ENCODE data around the gene CLSTN1. TPM values are rescaled to one million over a fixed set of nuclear protein-coding genes. Genes with fewer than 3 reads are reported as not detected.

The CLSTN1 gene
- total and polyA plus RNA-seq, 4 donors: 3.1 to 13.4 (median 8.8) TPM

- H3K9ac ChIP-seq (ENCODE audit: low read depth in 1 of 2, low read length in 2 of 2): no peak overlapping the region
- no peak for DNase-seq (ENCODE audit: low spot score)
- no peaks in the 10 kb centered on the region for H3K36me3 ChIP-seq (ENCODE audit: control insufficient read depth in 4 of 4, insufficient read depth in 3 of 4, low read depth in 1 of 4, low read length in 3 of 4)
- no peaks in the 10 kb centered on the region for H3K27me3 ChIP-seq (ENCODE audit: control insufficient read depth in 4 of 4, insufficient read depth in 4 of 4, low read length in 3 of 4)
- WGBS: 81% methylated on average over 8 of the region's 8 CpGs
- no peaks in the 10 kb centered on the region for H3K4me1 ChIP-seq (ENCODE audit: control insufficient read depth in 4 of 4, insufficient read depth in 4 of 4, low read length in 3 of 4)
- no peaks in the 10 kb centered on the region for H3K9me3 ChIP-seq (ENCODE audit: control insufficient read depth in 4 of 4, low read length in 3 of 4)
- TF ChIP-seq TAF1 (conservative IDR thresholded peaks at IDR 0.05) (no peak), YY1 (IDR thresholded peaks at IDR 0.05) (no peak), JUND (IDR thresholded peaks at IDR 0.05) (no peak), FOXA1 (IDR thresholded peaks at IDR 0.05) (no peak), EGR1 (IDR thresholded peaks at IDR 0.05; ENCODE audit: low read depth in 2 of 2) (no peak), HNF4A (conservative IDR thresholded peaks at IDR 0.05) (no peak), FOXA2 (IDR thresholded peaks at IDR 0.05) (no peak), RXRA (IDR thresholded peaks at IDR 0.05) (no peak), MAX (IDR thresholded peaks at IDR 0.05) (no peak), NR2F2 (IDR thresholded peaks at IDR 0.05) (no peak), HNF4G (IDR thresholded peaks at IDR 0.05) (no peak), RAD21 (IDR thresholded peaks at IDR 0.05) (no peak), SP1 (IDR thresholded peaks at IDR 0.05) (no peak)
- TF ChIP-seq, protein P1, sequence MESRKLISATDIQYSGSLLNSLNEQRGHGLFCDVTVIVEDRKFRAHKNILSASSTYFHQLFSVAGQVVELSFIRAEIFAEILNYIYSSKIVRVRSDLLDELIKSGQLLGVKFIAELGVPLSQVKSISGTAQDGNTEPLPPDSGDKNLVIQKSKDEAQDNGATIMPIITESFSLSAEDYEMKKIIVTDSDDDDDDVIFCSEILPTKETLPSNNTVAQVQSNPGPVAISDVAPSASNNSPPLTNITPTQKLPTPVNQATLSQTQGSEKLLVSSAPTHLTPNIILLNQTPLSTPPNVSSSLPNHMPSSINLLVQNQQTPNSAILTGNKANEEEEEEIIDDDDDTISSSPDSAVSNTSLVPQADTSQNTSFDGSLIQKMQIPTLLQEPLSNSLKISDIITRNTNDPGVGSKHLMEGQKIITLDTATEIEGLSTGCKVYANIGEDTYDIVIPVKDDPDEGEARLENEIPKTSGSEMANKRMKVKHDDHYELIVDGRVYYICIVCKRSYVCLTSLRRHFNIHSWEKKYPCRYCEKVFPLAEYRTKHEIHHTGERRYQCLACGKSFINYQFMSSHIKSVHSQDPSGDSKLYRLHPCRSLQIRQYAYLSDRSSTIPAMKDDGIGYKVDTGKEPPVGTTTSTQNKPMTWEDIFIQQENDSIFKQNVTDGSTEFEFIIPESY (IDR thresholded peaks at IDR 0.05): no peak
- TF ChIP-seq, protein P2, sequence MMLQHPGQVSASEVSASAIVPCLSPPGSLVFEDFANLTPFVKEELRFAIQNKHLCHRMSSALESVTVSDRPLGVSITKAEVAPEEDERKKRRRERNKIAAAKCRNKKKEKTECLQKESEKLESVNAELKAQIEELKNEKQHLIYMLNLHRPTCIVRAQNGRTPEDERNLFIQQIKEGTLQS (IDR thresholded peaks at IDR 0.05): no peak
- no peak overlapping the region for H3K4me3 ChIP-seq (ENCODE audit: low read depth in 1 of 3, low read length in 3 of 3)
- H3K27ac ChIP-seq (ENCODE audit: low read depth in 1 of 2, low read length in 2 of 2): no peak overlapping the region
Measured at GRCh38 chr1:9809100-9809510, 14.7 kb downstream of the CLSTN1 start.

GRCh38 chr1:9808459-9808858 lies 15.3 kb downstream of the CLSTN1 start:
- no peak for DNase-seq (ENCODE audit: low spot score)
- no peaks in the 10 kb centered on the region for H3K4me1 ChIP-seq (ENCODE audit: control insufficient read depth in 4 of 4, insufficient read depth in 4 of 4, low read length in 3 of 4)

More at GRCh38 chr1:9808459-9808858, 15.3 kb downstream of the CLSTN1 start:
- no peak for TF ChIP-seq FOXA1 (IDR thresholded peaks at IDR 0.05)
- TF ChIP-seq, protein P3, sequence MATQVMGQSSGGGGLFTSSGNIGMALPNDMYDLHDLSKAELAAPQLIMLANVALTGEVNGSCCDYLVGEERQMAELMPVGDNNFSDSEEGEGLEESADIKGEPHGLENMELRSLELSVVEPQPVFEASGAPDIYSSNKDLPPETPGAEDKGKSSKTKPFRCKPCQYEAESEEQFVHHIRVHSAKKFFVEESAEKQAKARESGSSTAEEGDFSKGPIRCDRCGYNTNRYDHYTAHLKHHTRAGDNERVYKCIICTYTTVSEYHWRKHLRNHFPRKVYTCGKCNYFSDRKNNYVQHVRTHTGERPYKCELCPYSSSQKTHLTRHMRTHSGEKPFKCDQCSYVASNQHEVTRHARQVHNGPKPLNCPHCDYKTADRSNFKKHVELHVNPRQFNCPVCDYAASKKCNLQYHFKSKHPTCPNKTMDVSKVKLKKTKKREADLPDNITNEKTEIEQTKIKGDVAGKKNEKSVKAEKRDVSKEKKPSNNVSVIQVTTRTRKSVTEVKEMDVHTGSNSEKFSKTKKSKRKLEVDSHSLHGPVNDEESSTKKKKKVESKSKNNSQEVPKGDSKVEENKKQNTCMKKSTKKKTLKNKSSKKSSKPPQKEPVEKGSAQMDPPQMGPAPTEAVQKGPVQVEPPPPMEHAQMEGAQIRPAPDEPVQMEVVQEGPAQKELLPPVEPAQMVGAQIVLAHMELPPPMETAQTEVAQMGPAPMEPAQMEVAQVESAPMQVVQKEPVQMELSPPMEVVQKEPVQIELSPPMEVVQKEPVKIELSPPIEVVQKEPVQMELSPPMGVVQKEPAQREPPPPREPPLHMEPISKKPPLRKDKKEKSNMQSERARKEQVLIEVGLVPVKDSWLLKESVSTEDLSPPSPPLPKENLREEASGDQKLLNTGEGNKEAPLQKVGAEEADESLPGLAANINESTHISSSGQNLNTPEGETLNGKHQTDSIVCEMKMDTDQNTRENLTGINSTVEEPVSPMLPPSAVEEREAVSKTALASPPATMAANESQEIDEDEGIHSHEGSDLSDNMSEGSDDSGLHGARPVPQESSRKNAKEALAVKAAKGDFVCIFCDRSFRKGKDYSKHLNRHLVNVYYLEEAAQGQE (IDR thresholded peaks at IDR 0.05): no peak
- no peak for TF ChIP-seq HNF4A (conservative IDR thresholded peaks at IDR 0.05)
- TF ChIP-seq MAX (IDR thresholded peaks at IDR 0.05): no peak
- no peak for TF ChIP-seq EGR1 (IDR thresholded peaks at IDR 0.05; ENCODE audit: low read depth in 2 of 2)
- TF ChIP-seq NR2F2 (IDR thresholded peaks at IDR 0.05): no peak
- TF ChIP-seq, protein P2 (IDR thresholded peaks at IDR 0.05): no peak
- TF ChIP-seq GABPA (IDR thresholded peaks at IDR 0.05 in 1 of 2, conservative IDR thresholded peaks at IDR 0.05 in 1 of 2): no peak
- TF ChIP-seq RXRA (IDR thresholded peaks at IDR 0.05): no peak
- Histone ChIP-seq H3K4me3 (ENCODE audit: low read depth in 1 of 3, low read length in 3 of 3) (no peak overlapping the region), H3K9ac (ENCODE audit: low read depth in 1 of 2, low read length in 2 of 2) (no peak overlapping the region), H3K36me3 (ENCODE audit: control insufficient read depth in 4 of 4, insufficient read depth in 3 of 4, low read depth in 1 of 4, low read length in 3 of 4) (no peaks in the 10 kb centered on the region), H3K27ac (ENCODE audit: low read depth in 1 of 2, low read length in 2 of 2) (no peak overlapping the region), H3K9me3 (ENCODE audit: control insufficient read depth in 4 of 4, low read length in 3 of 4) (no peaks in the 10 kb centered on the region), H3K27me3 (ENCODE audit: control insufficient read depth in 4 of 4, insufficient read depth in 4 of 4, low read length in 3 of 4) (no peaks in the 10 kb centered on the region)
- 88% methylated on average over 8 of the region's 8 CpGs for WGBS

Data from liver (tissue), 9 donors.